Adrenal gland (tissue), 5 donors: ENCODE results near the gene ZNF83.
A peak's percentile ranks its signal among the peaks of the same experiment; 100 is the strongest.

Source experiments
- CTCF ChIP-seq, 6 experiments: fragments of 450-650 bp in 4 of 6; fragments of 200-600 bp in 2 of 6; sonication (generic) in 1 of 6; IDR thresholded peaks; 1 replicate in 5 of 6; 2 replicates in 1 of 6; pipeline versions ENCODE4 v1.5.1 to v1.8.0; 2016 to 2021; ENCODE audit warnings: antibody characterized with exemption in 6 of 6, mild to moderate bottlenecking in 2 of 6, moderate library complexity in 1 of 6
- POLR2A ChIP-seq, 2 donors: fragments of 450-650 bp; IDR thresholded peaks; one replicate each; pipeline ENCODE4 v1.6.1; 2017; ENCODE audit warnings: antibody characterized with exemption in 2 of 2, mild to moderate bottlenecking in 2 of 2, moderate library complexity in 1 of 2
- donor health status: DM: no; HTN: no; CAD: no.

GRCh38 chr19:52601025-52601973 is 36.9 kb downstream of the ZNF83 start:
- TF ChIP-seq CTCF (IDR thresholded peaks at IDR 0.05), result peak; percentile 15 to 45 (median 30)
- peak in 1 of 2 donors; percentile 39 for TF ChIP-seq POLR2A (IDR thresholded peaks at IDR 0.05)
